EH (cell line): ENCODE data around the gene HDX.
"Not testable (repeated sequence)": the region's sequence is repeated elsewhere in the genome, so short reads cannot be mapped to it uniquely, and the experiment has no call there.

Source experiments
- DNase-seq: peaks from one replicate; pipeline ENCODE4 v3.0.0-alpha.2; 2015; ENCODE audit warnings: low read depth

The HDX gene

DNA sequence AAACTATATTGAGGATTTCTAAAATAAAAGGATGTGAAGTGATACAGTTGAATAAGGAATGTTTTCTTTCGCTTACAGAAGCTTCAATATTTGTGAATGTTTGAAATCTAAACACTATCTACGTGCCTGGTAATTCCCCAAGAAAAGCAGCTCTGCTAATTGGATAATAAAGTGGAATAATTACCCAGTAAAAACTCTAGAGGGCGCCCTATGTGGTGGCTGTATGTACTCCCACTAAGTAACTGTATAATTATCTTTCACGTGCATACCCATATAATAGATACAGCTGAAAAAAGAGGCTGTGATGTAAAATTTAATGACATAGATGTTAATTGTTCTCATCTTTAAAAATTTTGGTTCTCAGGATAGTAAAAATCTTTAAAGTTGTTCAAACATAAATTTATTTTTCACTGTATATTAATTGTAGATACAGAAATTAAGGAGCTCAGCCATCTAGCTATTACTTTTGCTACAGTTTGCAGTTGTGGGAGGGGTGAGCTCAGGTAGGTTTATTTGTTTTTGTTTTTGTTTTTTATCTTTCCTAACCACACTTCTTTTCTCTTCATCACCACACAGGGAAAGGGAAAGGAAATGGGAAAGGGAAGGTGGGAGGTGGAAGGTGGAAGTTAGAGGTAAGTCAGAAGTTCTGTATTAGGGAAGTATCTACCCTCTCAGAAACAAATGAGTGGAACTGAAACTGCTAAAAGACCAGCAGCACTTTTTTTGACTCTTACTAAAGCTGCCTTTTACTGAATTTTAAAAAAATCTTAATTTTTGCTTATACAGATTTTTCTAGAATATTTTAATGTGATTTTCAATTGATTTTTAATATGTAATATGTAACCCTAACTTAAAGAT, 162.5 kb downstream of the HDX start:
- peak; percentile 40 for DNase-seq

- peak; percentile 23 for DNase-seq
Observed at GRCh38 chrX:84336646-84337045, 165.6 kb downstream of the HDX start.

- no peak for DNase-seq
Observed at GRCh38 chrX:84335121-84335520, 167.1 kb downstream of the HDX start.

- no peak for DNase-seq
Observed at GRCh38 chrX:84322083-84322827, 180.0 kb downstream of the HDX start.

- DNase-seq, result peak; percentile 21
Observed at GRCh38 chrX:84320614-84321013, 181.6 kb downstream of the HDX start.

DNA sequence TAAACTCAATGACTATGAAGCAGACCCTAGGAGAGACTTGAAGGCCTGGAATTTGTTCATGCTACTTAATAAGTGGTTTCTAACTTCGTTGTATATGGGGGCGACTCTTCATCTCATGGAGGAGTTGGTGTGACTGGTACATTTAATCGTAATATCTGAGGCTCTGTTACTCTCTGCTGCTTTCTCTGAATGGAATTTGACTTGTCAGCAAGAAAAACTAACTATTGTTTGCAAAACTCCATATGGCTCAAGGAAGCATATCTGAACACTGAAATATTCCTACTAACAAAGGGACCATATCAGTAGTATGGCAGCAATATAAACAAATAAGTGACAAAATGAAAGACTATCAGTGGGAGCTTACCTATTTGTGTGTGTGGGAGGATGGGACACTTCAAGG, 182.2 kb downstream of the HDX start:
- no peak for DNase-seq

GRCh38 chrX:84318661-84319060, 183.6 kb downstream of the HDX start:
- DNase-seq, result no peak

DNA sequence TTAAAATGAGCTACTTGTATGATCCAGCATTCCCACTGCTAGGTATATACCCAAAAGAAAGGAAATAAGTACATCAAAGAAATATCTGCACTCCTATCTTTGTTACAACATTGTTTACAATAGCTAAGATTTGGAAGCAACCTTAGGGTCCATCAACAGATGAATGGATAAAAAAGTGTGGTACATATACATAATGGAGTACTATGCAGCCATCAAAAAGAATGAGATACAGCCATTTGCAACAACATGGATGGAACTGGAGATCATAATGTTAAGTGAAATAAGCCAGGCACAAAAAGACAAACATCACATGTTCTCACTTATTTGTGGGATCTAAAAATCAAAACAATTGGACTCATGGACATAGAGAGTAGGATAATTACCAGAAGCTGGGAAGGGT, 186.3 kb downstream of the HDX start:
- DNase-seq, result not testable (repeated sequence)
